Measurements from ENCODE around the gene OR4F3. TPM values are rescaled to one million over a fixed set of nuclear protein-coding genes. Genes with fewer than 3 reads are reported as not detected.
"Not testable (repeated sequence)": the region's sequence is repeated elsewhere in the genome, so short reads cannot be mapped to it uniquely, and the experiment has no call there.

OR4F3 gene
- not detected for total RNA-seq
- long read RNA-seq: 0 reads

GRCh38 chr5:181366968-181367367, at the start of gene OR4F3:
Gene OR4F3 (plus strand): TSS chr5:181367268.
- ATAC-seq (ENCODE audit: poor library complexity); DNase-seq; intact Hi-C loops (cut with DNase I): not testable (repeated sequence)

Other genes with a start within 250 kb of the OR4F3 start
- gene OR2V1, start 236.1 kb upstream of the OR4F3 start, total RNA-seq: not detected
- gene OR2V2, start 219.7 kb upstream of the OR4F3 start, total RNA-seq: not detected
- 10.8 TPM for gene TRIM7, start 162.1 kb upstream of the OR4F3 start, total RNA-seq
- 20.7 TPM for gene TRIM41, start 144.0 kb upstream of the OR4F3 start, total RNA-seq
- gene RACK1, start 123.4 kb upstream of the OR4F3 start, total RNA-seq: 577 TPM
- 9.3 TPM for gene TRIM52, start 106.1 kb upstream of the OR4F3 start, total RNA-seq

Measured in Right ventricle myocardium superior (tissue), 1 donor.